HUES48 (cell line): Measurements from ENCODE around the gene HSD17B14.
"Not testable (repeated sequence)": the region's sequence is repeated elsewhere in the genome, so short reads cannot be mapped to it uniquely, and the experiment has no call there.

Experiments
- H3K27ac ChIP-seq: one replicate; pipeline ENCODE4 v1.7.0; 2013; ENCODE audit warnings: low read depth, low read length, inconsistent platforms
- H3K27me3 ChIP-seq: 2 replicates; pipeline ENCODE4 v1.6.1; 2013; ENCODE audit warnings: mild to moderate bottlenecking, low read length; ENCODE audit not compliant: control insufficient read depth, insufficient read depth
- H3K36me3 ChIP-seq: 2 replicates; pipeline ENCODE4 v1.6.1; 2013; ENCODE audit warnings: low read length; ENCODE audit not compliant: control insufficient read depth, insufficient read depth
- H3K4me1 ChIP-seq: 2 replicates; pipeline ENCODE4 v1.6.1; 2013; ENCODE audit warnings: mild to moderate bottlenecking, low read length; ENCODE audit not compliant: control insufficient read depth, insufficient read depth
- H3K4me3 ChIP-seq: 2 replicates; pipeline ENCODE4 v1.5.1; 2013; ENCODE audit warnings: mild to moderate bottlenecking, low read depth, low read length
- H3K9ac ChIP-seq: 2 replicates; pipeline ENCODE4 v1.6.1; 2013; ENCODE audit warnings: mild to moderate bottlenecking, low read depth, low read length, moderate library complexity
- H3K9me3 ChIP-seq: 2 replicates; pipeline ENCODE4 v1.6.1; 2013; ENCODE audit warnings: low read length; ENCODE audit not compliant: control insufficient read depth, insufficient read depth

The HSD17B14 gene

DNA sequence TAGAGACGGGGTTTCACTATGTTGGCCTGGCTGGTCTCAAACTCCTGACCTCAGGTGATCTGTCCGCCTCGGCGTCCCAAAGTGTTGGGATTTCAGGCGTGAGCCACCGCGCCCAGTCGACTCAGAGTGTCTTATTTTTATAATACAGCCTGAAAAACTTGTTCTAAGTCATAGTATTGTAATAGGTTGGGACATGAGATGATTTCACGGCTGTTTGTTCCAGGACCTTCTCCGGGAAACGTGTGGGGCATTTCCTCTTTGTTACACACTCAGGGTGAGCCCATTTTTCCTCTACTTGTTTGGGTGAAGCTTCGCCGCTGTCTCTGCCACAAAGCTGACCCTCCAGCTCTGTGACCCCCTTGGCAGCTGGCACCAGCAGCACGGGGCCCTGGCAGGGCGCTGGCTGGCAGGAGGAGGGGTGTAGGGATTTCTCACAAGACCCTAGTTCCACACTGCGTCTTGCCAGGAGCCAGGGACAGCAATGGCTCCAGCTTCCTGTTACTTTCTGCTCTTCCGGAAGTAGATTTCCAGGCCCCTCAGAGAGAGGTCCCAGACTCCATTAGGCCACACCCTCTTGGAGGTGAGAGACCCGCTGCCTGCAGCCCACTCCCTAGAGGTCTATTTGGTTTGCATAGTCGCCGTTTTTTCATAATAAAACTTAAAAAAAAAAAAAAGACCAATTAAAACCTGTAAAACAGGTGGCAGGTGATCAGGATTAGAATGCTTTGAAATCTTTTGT is 65.4 kb downstream of the HSD17B14 start:
- H3K27ac ChIP-seq, result no peak overlapping the region
- no peaks in the 10 kb centered on the region for H3K9me3 ChIP-seq
- H3K36me3 ChIP-seq, result no peaks in the 10 kb centered on the region
- no peaks in the 10 kb centered on the region for H3K27me3 ChIP-seq
- H3K4me3 ChIP-seq, result no peak overlapping the region
- no peak overlapping the region for H3K9ac ChIP-seq
- H3K4me1 ChIP-seq, result peaks cover 2% of the 10 kb centered on the region; the same call in 1 of the 2 replicates

DNA sequence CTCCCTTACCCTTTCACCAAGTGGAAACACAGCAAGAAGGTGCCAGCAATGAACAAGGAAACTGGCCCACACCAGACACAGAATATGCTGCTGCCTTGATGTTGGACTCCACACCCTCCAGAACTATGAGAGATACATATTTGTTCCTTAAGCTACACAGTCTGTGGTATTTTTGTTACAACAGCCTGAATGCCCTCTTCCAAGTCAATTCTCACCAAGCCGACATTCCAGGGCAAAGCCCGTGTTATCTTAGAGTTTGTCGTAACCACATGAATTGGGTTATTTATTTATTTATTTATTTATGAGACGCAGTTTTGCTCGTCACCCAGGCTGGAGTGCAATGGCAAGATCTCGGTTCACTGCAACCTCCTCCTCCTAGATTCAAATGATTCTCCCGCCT is 66.0 kb downstream of the HSD17B14 start:
- Histone ChIP-seq H3K36me3 (no peaks in the 10 kb centered on the region), H3K27ac (no peak overlapping the region), H3K27me3 (no peaks in the 10 kb centered on the region), H3K4me1 (peaks cover 2% of the 10 kb centered on the region; the same call in 1 of the 2 replicates), H3K4me3 (no peak overlapping the region), H3K9me3 (no peaks in the 10 kb centered on the region), H3K9ac (no peak overlapping the region)

DNA sequence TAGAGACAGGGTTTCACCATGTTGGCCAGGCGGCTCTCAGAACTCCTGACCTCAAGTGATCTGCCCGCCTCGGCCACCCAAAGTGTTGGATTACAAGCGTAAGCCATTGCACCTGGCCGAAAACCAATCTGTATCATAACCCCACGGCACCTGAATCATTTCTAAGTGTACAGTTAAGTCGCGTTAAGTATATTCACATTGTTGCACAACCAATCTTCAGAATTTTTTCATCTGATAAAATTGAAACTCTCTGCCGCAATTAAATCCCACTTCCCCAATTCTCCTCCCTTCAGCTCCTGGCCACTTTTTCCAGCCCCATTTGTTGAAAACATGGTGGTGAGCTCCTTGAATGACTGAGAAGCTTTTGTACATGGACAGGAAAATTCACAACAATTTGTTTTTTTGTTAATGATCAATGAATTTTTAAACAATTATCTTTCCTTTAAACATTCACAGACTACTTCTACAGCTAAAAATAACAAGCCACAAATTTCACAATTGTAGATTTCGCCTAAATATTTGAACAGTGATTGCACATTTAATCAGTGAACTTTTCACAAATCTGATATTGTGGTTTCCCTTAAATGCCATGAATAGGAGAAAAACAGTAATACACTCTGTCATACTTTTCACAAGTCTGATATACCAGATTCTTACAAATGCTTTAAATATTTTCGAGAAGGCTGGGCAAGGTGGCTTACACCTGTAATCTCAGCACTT is 67.1 kb downstream of the HSD17B14 start:
- no peak overlapping the region for H3K9ac ChIP-seq
- no peaks in the 10 kb centered on the region for H3K36me3 ChIP-seq
- H3K27me3 ChIP-seq, result no peaks in the 10 kb centered on the region
- peaks cover 2% of the 10 kb centered on the region; the same call in 1 of the 2 replicates for H3K4me1 ChIP-seq
- no peaks in the 10 kb centered on the region for H3K9me3 ChIP-seq
- H3K4me3 ChIP-seq, result no peak overlapping the region
- no peak overlapping the region for H3K27ac ChIP-seq

DNA sequence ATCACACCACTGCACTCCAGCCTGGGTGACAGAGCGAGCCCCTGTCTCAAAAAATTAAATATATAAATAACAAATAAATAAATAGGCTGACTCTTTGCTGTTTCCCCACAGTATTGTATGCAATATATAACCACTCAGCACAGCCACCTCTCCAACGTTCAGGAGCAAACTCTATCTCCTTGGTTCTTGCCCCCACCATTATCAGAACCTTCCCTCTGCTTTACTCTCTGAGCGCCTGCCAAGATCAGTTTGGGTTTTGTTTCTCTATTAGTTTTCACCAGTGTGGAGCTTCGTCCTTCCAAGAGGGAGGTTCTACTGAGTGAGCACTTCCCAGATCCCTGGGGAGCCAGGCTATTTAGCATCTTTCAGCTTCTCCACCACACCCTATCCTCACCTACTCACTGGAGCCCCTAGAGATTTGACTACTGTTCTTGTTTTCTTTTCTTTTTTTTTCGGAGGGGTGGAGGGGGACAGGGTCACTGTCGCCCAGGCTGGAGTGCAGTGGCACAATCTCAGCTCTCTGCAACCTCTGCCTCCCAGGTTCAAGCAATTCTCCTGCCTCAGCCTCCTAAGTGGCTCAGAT is 68.0 kb downstream of the HSD17B14 start:
- not testable (repeated sequence) for H3K27ac ChIP-seq, H3K9ac ChIP-seq, H3K36me3 ChIP-seq, H3K27me3 ChIP-seq, H3K4me3 ChIP-seq, H3K4me1 ChIP-seq, H3K9me3 ChIP-seq

DNA sequence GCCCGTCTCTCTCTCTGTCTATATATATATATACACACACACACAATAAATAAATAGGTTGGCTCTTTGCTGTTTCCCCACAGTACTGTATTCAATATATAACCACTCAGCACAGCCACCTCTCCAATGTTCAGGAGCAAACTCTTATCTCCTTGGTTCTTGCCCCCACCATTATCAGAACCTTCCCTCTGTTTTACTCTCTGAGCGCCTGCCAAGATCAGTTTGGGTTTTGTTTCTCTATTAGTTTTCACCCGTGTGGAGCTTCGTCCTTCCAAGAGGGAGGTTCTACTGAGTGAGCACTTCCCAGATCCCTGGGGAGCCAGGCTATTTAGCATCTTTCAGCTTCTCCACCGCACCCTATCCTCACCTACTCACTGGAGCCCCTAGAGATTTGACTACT is 70.5 kb downstream of the HSD17B14 start:
- H3K9me3 ChIP-seq, H3K4me3 ChIP-seq, H3K27ac ChIP-seq, H3K36me3 ChIP-seq, H3K9ac ChIP-seq, H3K4me1 ChIP-seq, H3K27me3 ChIP-seq: not testable (repeated sequence)
